CD4-positive, alpha-beta T cell treated with Interleukin-4 for 4 hours (primary cell): Measurements from ENCODE around the gene MPP2.
A peak's percentile ranks its signal among the peaks of the same experiment; 100 is the strongest.
"Not testable (repeated sequence)": the region's sequence is repeated elsewhere in the genome, so short reads cannot be mapped to it uniquely, and the experiment has no call there.

ENCODE experiments used
- DNase-seq: peaks from one replicate; pipeline ENCODE4 v3.0.0-alpha.2; 2020

MPP2 gene

GRCh38 chr17:43928609-43929008 is 21.3 kb upstream of the MPP2 start:
- no peak for DNase-seq

- not testable (repeated sequence) for DNase-seq
Measured at GRCh38 chr17:43927929-43928328, 20.6 kb upstream of the MPP2 start.

GRCh38 chr17:43927060-43927864 is 19.9 kb upstream of the MPP2 start:
- no peak for DNase-seq

- DNase-seq: no peak
Measured at GRCh38 chr17:43924558-43924957, 17.2 kb upstream of the MPP2 start.

GRCh38 chr17:43920500-43921095 is 13.3 kb upstream of the MPP2 start:
- no peak for DNase-seq

- DNase-seq: no peak
Measured at GRCh38 chr17:43918026-43918389, 10.7 kb upstream of the MPP2 start.

- peak; percentile 30 for DNase-seq
Measured at GRCh38 chr17:43917348-43918025, 10.2 kb upstream of the MPP2 start.

GRCh38 chr17:43917016-43917347 is 9.6 kb upstream of the MPP2 start:
- no peak for DNase-seq

- no peak for DNase-seq
Measured at GRCh38 chr17:43916385-43916784, 9.0 kb upstream of the MPP2 start.

- DNase-seq: no peak
Measured at GRCh38 chr17:43915559-43915958, 8.2 kb upstream of the MPP2 start.

- no peak for DNase-seq
Measured at GRCh38 chr17:43914451-43914850, 7.1 kb upstream of the MPP2 start.

- no peak for DNase-seq
Measured at GRCh38 chr17:43913584-43913983, 6.2 kb upstream of the MPP2 start.

- DNase-seq: no peak
Measured at GRCh38 chr17:43912635-43913304, 5.4 kb upstream of the MPP2 start.

GRCh38 chr17:43911904-43912303 is 4.6 kb upstream of the MPP2 start:
- no peak for DNase-seq

GRCh38 chr17:43909537-43910231 is 2.3 kb upstream of the MPP2 start:
- DNase-seq: no peak

- DNase-seq: peak; percentile 48
Measured at GRCh38 chr17:43907998-43908721, 824 bp upstream of the MPP2 start.

- DNase-seq: no peak
Measured at GRCh38 chr17:43906951-43907424, 348 bp downstream of the MPP2 start.

- peak; percentile 12 for DNase-seq
Measured at GRCh38 chr17:43905985-43906852, 1.1 kb downstream of the MPP2 start.

- DNase-seq: no peak
Measured at GRCh38 chr17:43905400-43905984, 1.8 kb downstream of the MPP2 start.

GRCh38 chr17:43901861-43902589 is 5.3 kb downstream of the MPP2 start:
- no peak for DNase-seq
